GM12878 (cell line): ENCODE results near the gene TWIST1. TPM values are rescaled to one million over a fixed set of nuclear protein-coding genes. Genes with fewer than 3 reads are reported as not detected.

Source experiments
- ATAC-seq: fragments of 200-7000 bp; cut with Tn5 transposase; 3 replicates; pipeline ENCODE4 v1.9.1; 2020; ENCODE audit warnings: mild to moderate bottlenecking, moderate library complexity
- BruUV-seq: library from RNA; stranded (reverse); fragments of 400-500 nt; replicated peaks from 2 replicates; lab custom pipeline; 2021; lab: Mats Ljungman, UMichigan
- CTCF ChIA-PET: fragments of 300-600 bp; sonication (Branson Sonifier 250); formaldehyde crosslinking; extraction: SDS; loops from one replicate; lab custom pipeline; 2021; ENCODE audit warnings: inconsistent platforms; lab: Yijun Ruan, JAX
- POLR2A ChIA-PET: fragments of 350-600 bp; formaldehyde crosslinking; extraction: SDS; loops from one replicate; lab custom pipeline; 2021; ENCODE audit warnings: inconsistent platforms; lab: Charles Lee
- RAD21 ChIA-PET: fragments of 300-600 bp; sonication (Branson Sonifier 250); formaldehyde crosslinking; loops from one replicate; lab custom pipeline; 2023; ENCODE audit warnings: antibody characterized with exemption; ENCODE audit not compliant: unreplicated experiment; lab: Charles Lee
- SMC1A ChIA-PET: fragments of 300-600 bp; sonication (Branson Sonifier 250); formaldehyde crosslinking; loops from one replicate; lab custom pipeline; 2023; ENCODE audit not compliant: unreplicated experiment, uncharacterized antibody; lab: Charles Lee
- DNase-seq: peaks from one replicate; pipeline ENCODE4 v3.0.0-alpha.2; 2011; ENCODE audit warnings: low read depth, low spot score
- FAIRE-seq: peaks from 3 replicates; lab custom pipeline; 2011; peaks lifted over from hg19 to GRCh38; lab: Jason Lieb, UNC
- H2AFZ ChIP-seq: 2 replicates; pipeline ENCODE4 v1.6.0; 2011; ENCODE audit warnings: low read depth, low read length, control low read depth; ENCODE audit not compliant: control insufficient read depth
- H3K27ac ChIP-seq: 2 replicates; pipeline ENCODE4 v1.5.1; 2011; ENCODE audit warnings: control low read depth; ENCODE audit not compliant: control insufficient read depth, insufficient read depth
- H3K27me3 ChIP-seq, 2 experiments: replicated peaks in 1 of 2; 2 replicates each; pipeline versions ENCODE4 v1.6.0 to v1.6.1; 2011; ENCODE audit warnings: low read length in 1 of 2; ENCODE audit not compliant: control insufficient read depth in 2 of 2, insufficient read depth in 2 of 2
- H3K36me3 ChIP-seq, 2 experiments: 2 replicates each; pipeline ENCODE4 v1.5.1; 2011; ENCODE audit warnings: low read length in 1 of 2; ENCODE audit not compliant: control insufficient read depth in 2 of 2, insufficient read depth in 2 of 2
- H3K4me1 ChIP-seq: 2 replicates; pipeline ENCODE4 v1.6.1; 2011; ENCODE audit warnings: mild to moderate bottlenecking, low read length, moderate library complexity, mixed read lengths; ENCODE audit not compliant: control insufficient read depth, insufficient read depth
- H3K4me2 ChIP-seq: 2 replicates; pipeline ENCODE4 v1.6.0; 2011; ENCODE audit warnings: control low read depth; ENCODE audit not compliant: control insufficient read depth, insufficient read depth
- H3K4me3 ChIP-seq: fragments of 200-600 bp; sonication (generic); 2 replicates; pipeline ENCODE4 v1.5.1; 2016
- H3K79me2 ChIP-seq: 2 replicates; pipeline ENCODE4 v1.6.0; 2011; ENCODE audit warnings: low read length; ENCODE audit not compliant: control insufficient read depth, insufficient read depth
- H3K9ac ChIP-seq: 2 replicates; pipeline ENCODE4 v1.8.0; 2011; ENCODE audit warnings: low read length, control low read depth, mixed read lengths; ENCODE audit not compliant: control insufficient read depth, insufficient read depth
- H3K9me3 ChIP-seq: replicated peaks from 3 replicates; pipeline ENCODE4 v1.5.1; 2011; ENCODE audit warnings: mild to moderate bottlenecking, low read length; ENCODE audit not compliant: control insufficient read depth, insufficient read depth
- H4K20me1 ChIP-seq: 2 replicates; pipeline ENCODE4 v1.6.0; 2011; ENCODE audit not compliant: control insufficient read depth, insufficient read depth
- BCLAF1 ChIP-seq: fragments of 450-650 bp; IDR thresholded peaks from 2 replicates; pipeline ENCODE4 v1.6.1; 2017; ENCODE audit warnings: antibody characterized with exemption, mild to moderate bottlenecking, moderate library complexity
- BMI1 ChIP-seq: fragments of 450-650 bp; IDR thresholded peaks from 2 replicates; pipeline ENCODE4 v1.6.1; 2016; ENCODE audit warnings: mild to moderate bottlenecking, moderate library complexity, borderline replicate concordance
- CHD4 ChIP-seq: fragments of 200-600 bp; sonication (generic); IDR thresholded peaks from 2 replicates; pipeline ENCODE4 v1.6.1; 2016; ENCODE audit warnings: mild to moderate bottlenecking
- DPF2 ChIP-seq: fragments of 450-650 bp; IDR thresholded peaks from 2 replicates; pipeline ENCODE4 v1.6.1; 2017; ENCODE audit warnings: mild to moderate bottlenecking
- ESRRA ChIP-seq: IDR thresholded peaks from 2 replicates; pipeline ENCODE4 v1.6.1; 2012; ENCODE audit warnings: mild to moderate bottlenecking, low read length, improper control_type of control experiment
- FOXM1 ChIP-seq: IDR thresholded peaks from 2 replicates; pipeline ENCODE4 v1.6.1; 2012; ENCODE audit warnings: low read depth, mild to moderate bottlenecking, inconsistent platforms, low read length, moderate library complexity
- GABPA ChIP-seq: IDR thresholded peaks from 2 replicates; pipeline ENCODE4 v1.6.1; 2014; ENCODE audit warnings: antibody characterized with exemption, low read depth, mild to moderate bottlenecking, inconsistent platforms
- HDAC2 ChIP-seq: fragments of 200-600 bp; sonication (generic); IDR thresholded peaks from 2 replicates; pipeline ENCODE4 v1.6.1; 2017
- MYB ChIP-seq: fragments of 150-350 bp; IDR thresholded peaks from 2 replicates; pipeline ENCODE4 v1.6.1; 2014; ENCODE audit warnings: mild to moderate bottlenecking, low read depth, low read length, borderline replicate concordance
- NFYA ChIP-seq: IDR thresholded peaks from 2 replicates; pipeline ENCODE4 v1.6.1; 2011; ENCODE audit warnings: low read depth, mild to moderate bottlenecking, low read length, improper control_type of control experiment, borderline replicate concordance
- NFYB ChIP-seq: IDR thresholded peaks from 2 replicates; pipeline ENCODE4 v1.6.1; 2011; ENCODE audit warnings: low read depth, mild to moderate bottlenecking, low read length, improper control_type of control experiment, moderate library complexity; ENCODE audit not compliant: insufficient read depth
- RAD21 ChIP-seq: IDR thresholded peaks from 2 replicates; pipeline ENCODE4 v1.6.1; 2011; ENCODE audit warnings: mild to moderate bottlenecking, low read depth, low read length, moderate library complexity; ENCODE audit not compliant: insufficient read depth
- ZNF384 ChIP-seq: IDR thresholded peaks from 2 replicates; pipeline ENCODE4 v1.6.1; 2012; ENCODE audit warnings: low read depth, mild to moderate bottlenecking, low read length, improper control_type of control experiment, borderline replicate concordance
- WGBS: methylation state at CpG from one replicate; pipeline ENCODE4 v1.1.6; 2016; ENCODE audit warnings: low lambda C conversion rate; ENCODE audit not compliant: insufficient replicate concordance, insufficient coverage; ENCODE audit errors: missing lambda C conversion rate; 5-methylcytosine and 5-hydroxymethylcytosine counted together
- in situ Hi-C: fragments of 300-500 bp; cut with MboI; formaldehyde crosslinking; loops from 9 replicates; pipeline ENCODE4 v1.14.3; 2018; ENCODE audit warnings: mixed read lengths
- intact Hi-C: fragments of 100-400 bp; cut with micrococcal nuclease; formaldehyde crosslinking; loops from one replicate; pipeline ENCODE4 v1.14.2; 2022; ENCODE audit not compliant: unreplicated experiment
- polyA plus RNA-seq, 11 experiments: library from polyadenylated mRNA; depleted of rRNA in 4 of 11; unstranded in 6 of 11; stranded (reverse) in 5 of 11; fragments of >200 nt; fragmentation: Nextera tagmentation in 4 of 11; fragmentation: Illumina TruSeq in 1 of 11; extraction: Ambion mirVana in 4 of 11; extraction: Trizol in 1 of 11; gene quantifications; 1 replicate in 1 of 11; 2 replicates in 10 of 11; pipeline versions ENCODE4 v1.2.1 to v1.2.3, GENCODE V29; 2011 to 2016; ENCODE audit warnings: inconsistent platforms in 2 of 11, missing spikeins in 2 of 11, low read depth in 1 of 11
- total RNA-seq, 4 experiments: library from RNA; depleted of rRNA in 3 of 4; stranded (reverse); fragments of >200 nt in 3 of 4; fragmentation: Illumina TruSeq in 1 of 4; extraction: Trizol in 1 of 4; gene quantifications; 2 replicates each; pipeline versions ENCODE4 v1.2.1 to v1.2.3, GENCODE V29; 2013 to 2021

Gene TWIST1
- total and polyA plus RNA-seq, 10 of the 15 experiments (the other 5 are each of a cell fraction or from before 2014, with no cell fraction given) = not detected

GRCh38 chr7:19116121-19117090, 1.0 kb downstream of the TWIST1 start (continued):
- TF ChIP-seq RAD21 = no peak
- no peak for TF ChIP-seq MYB
- no peak for TF ChIP-seq NFYB
- TF ChIP-seq NFYA = no peak
- TF ChIP-seq ESRRA = no peak
- TF ChIP-seq FOXM1 = no peak
- TF ChIP-seq ZNF384 = no peak
- TF ChIP-seq, all 136 proteins: peak for 0

DNA sequence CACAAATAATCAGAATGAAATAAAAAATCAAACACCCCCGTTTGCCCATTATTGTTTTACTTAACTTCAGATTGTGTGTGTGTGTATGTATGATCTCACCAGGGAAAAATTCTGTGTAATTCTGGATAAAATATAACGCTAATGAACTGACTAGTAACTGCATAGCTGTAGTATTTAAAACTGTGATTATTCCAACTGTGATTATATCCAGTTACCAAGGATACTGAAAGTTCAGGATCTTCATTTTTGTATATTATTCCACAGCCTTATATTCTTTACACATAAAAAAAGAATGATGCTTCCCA, 2.9 kb downstream of the TWIST1 start:
- no peaks in the 10 kb centered on the region for H3K9me3 ChIP-seq
- H4K20me1 ChIP-seq = no peaks in the 10 kb centered on the region
- intact Hi-C loops (no loop called here), in situ Hi-C loops (loop anchor here (25.0 kb wide), 1 partner anchor 548 kb away; no protein-coding TSS in a partner anchor)
- POLR2A ChIA-PET = no interaction called here
- SMC1A ChIA-PET = no interaction called here
- no peaks in the 10 kb centered on the region for H3K36me3 ChIP-seq
- no peak for TF ChIP-seq HDAC2
- no peak for TF ChIP-seq DPF2
- no peak for TF ChIP-seq GABPA
- TF ChIP-seq BCLAF1 = no peak
- TF ChIP-seq BMI1 = no peak
- TF ChIP-seq CHD4 = no peak
- FAIRE-seq = no peak
- no TSS peak for BruUV-seq
- CTCF ChIA-PET = interaction anchor here (1.5 kb wide), 1 partner anchor 12 kb away, joined by 4 read pairs; no protein-coding TSS in a partner anchor
- no peak overlapping the region for H3K27ac ChIP-seq
- H3K79me2 ChIP-seq = no peaks in the 10 kb centered on the region
- no peak overlapping the region for H3K4me2 ChIP-seq
- peaks cover 7 to 29% of the 10 kb centered on the region in 2 experiments for H3K27me3 ChIP-seq
- no peak overlapping the region for H3K9ac ChIP-seq
- 20% methylated on average over 2 of the region's 2 CpGs for WGBS
- H3K4me1 ChIP-seq = no peaks in the 10 kb centered on the region
- no peak for ATAC-seq
- RAD21 ChIA-PET = no interaction called here
- H2AFZ ChIP-seq = no peak overlapping the region
- H3K4me3 ChIP-seq = no peak overlapping the region
- DNase-seq = no peak
